PC-9 (cell line): Measurements from ENCODE around the gene ATP6V1A. TPM values are rescaled to one million over a fixed set of nuclear protein-coding genes. Genes with fewer than 3 reads are reported as not detected.

ENCODE experiments used
- Bru-seq: library from RNA; stranded (reverse); fragments of 400-500 nt; gene quantifications from one replicate; lab custom pipeline; 2021; lab: Mats Ljungman, UMichigan
- BruChase-seq, 2 experiments: library from RNA; stranded (reverse); fragments of 400-500 nt; gene quantifications; one replicate each; lab custom pipeline; 2021; lab: Mats Ljungman, UMichigan
- BruUV-seq: library from RNA; stranded (reverse); fragments of 400-500 nt; replicated peaks from 2 replicates; lab custom pipeline; 2021; lab: Mats Ljungman, UMichigan
- CTCF ChIA-PET: fragments of 300-600 bp; sonication (Branson Sonifier 250); formaldehyde crosslinking; loops from one replicate; lab custom pipeline; 2022; ENCODE audit warnings: antibody characterized with exemption; lab: Charles Lee
- POLR2A ChIA-PET: fragments of 300-600 bp; sonication (Branson Sonifier 250); formaldehyde crosslinking; loops from one replicate; lab custom pipeline; 2022; ENCODE audit warnings: antibody characterized with exemption; ENCODE audit not compliant: unreplicated experiment; lab: Charles Lee
- DNase-seq, 2 experiments: peaks; one replicate each; pipeline versions ENCODE4 v3.0.0 to v3.0.0-alpha.2; 2015 to 2022; ENCODE audit warnings: mixed read lengths in 1 of 2
- H2AFZ ChIP-seq: fragments of 200-600 bp; sonication (generic); 2 replicates; pipeline ENCODE4 v1.8.1; 2017; ENCODE audit warnings: antibody characterized with exemption
- H3F3A ChIP-seq: fragments of 200-600 bp; sonication (generic); 2 replicates; pipeline ENCODE4 v1.8.1; 2017; ENCODE audit warnings: antibody characterized with exemption, mild to moderate bottlenecking, low read depth; ENCODE audit not compliant: insufficient read depth
- H3K27ac ChIP-seq: fragments of 200-600 bp; sonication (generic); 2 replicates; pipeline ENCODE4 v1.6.1; 2016; ENCODE audit warnings: mixed run types
- H3K27me3 ChIP-seq: fragments of 200-600 bp; sonication (generic); 2 replicates; pipeline ENCODE4 v1.6.1; 2016; ENCODE audit warnings: low read depth, mixed run types; ENCODE audit not compliant: insufficient read depth
- H3K36me3 ChIP-seq: fragments of 200-600 bp; sonication (generic); 2 replicates; pipeline ENCODE4 v1.6.1; 2016; ENCODE audit warnings: low read depth, mixed run types
- H3K4me1 ChIP-seq: fragments of 200-600 bp; sonication (generic); replicated peaks from 2 replicates; pipeline ENCODE4 v1.6.1; 2016; ENCODE audit warnings: mixed run types; ENCODE audit not compliant: insufficient read depth
- H3K4me2 ChIP-seq: fragments of 200-600 bp; sonication (generic); 2 replicates; pipeline ENCODE4 v1.6.1; 2017; ENCODE audit warnings: mixed run types
- H3K4me3 ChIP-seq: fragments of 200-600 bp; sonication (generic); 2 replicates; pipeline ENCODE4 v1.6.1; 2016; ENCODE audit warnings: mixed run types
- H3K79me2 ChIP-seq: fragments of 200-600 bp; sonication (generic); 2 replicates; pipeline ENCODE4 v1.6.1; 2017; ENCODE audit warnings: low read depth, mixed run types
- H3K9me2 ChIP-seq: fragments of 200-600 bp; sonication (generic); 2 replicates; pipeline ENCODE4 v1.8.1; 2017; ENCODE audit warnings: mild to moderate bottlenecking; ENCODE audit not compliant: insufficient read depth
- H3K9me3 ChIP-seq: fragments of 200-600 bp; sonication (generic); 2 replicates; pipeline ENCODE4 v1.8.1; 2016; ENCODE audit warnings: low read depth; ENCODE audit not compliant: insufficient read depth
- H4K20me1 ChIP-seq: fragments of 200-600 bp; sonication (generic); 2 replicates; pipeline ENCODE4 v1.8.1; 2017; ENCODE audit not compliant: insufficient read depth
- EZH2 ChIP-seq: fragments of 200-600 bp; sonication (generic); IDR thresholded peaks from 2 replicates; pipeline ENCODE4 v1.8.0; 2017; ENCODE audit warnings: antibody characterized with exemption, low read depth
- intact Hi-C: fragments of 100-400 bp; cut with micrococcal nuclease; formaldehyde crosslinking; loops from one replicate; pipeline ENCODE4 v1.10.0; 2022; ENCODE audit not compliant: unreplicated experiment
- long read RNA-seq: library from polyadenylated mRNA; stranded (forward); transcript quantifications from one replicate; pipeline ENCODE4 v2.0.0, GENCODE V29; 2022
- total RNA-seq: library from RNA; stranded (reverse); gene quantifications from 2 replicates; pipeline ENCODE4 v1.2.3, GENCODE V29; 2021
- TF ChIP-seq, protein P1 (sequence below): fragments of 200-600 bp; sonication (generic); conservative IDR thresholded peaks from 2 replicates; pipeline ENCODE4 v1.6.1; 2017; ENCODE audit warnings: mixed run types, antibody characterized with exemption, mild to moderate bottlenecking, moderate library complexity

The ATP6V1A gene
- total RNA-seq (56.2 and 75.1 TPM in 2 replicates), Bru-seq, nascent RNA (percentile 73 among the genes with signal in this experiment), BruChase-seq, experiment 1, labeled RNA remaining after a 2-hour chase (percentile 77 among the genes with signal in this experiment), BruChase-seq, experiment 2, labeled RNA remaining after a 6-hour chase (percentile 85 among the genes with signal in this experiment)
- long read RNA-seq, full-length matches to known transcripts = 15 of 31 reads
- long read RNA-seq, partial matches to known transcripts = 8 of 31 reads
- long read RNA-seq, other reads (novel, unspliced or antisense) = 8 of 31 reads

DNA sequence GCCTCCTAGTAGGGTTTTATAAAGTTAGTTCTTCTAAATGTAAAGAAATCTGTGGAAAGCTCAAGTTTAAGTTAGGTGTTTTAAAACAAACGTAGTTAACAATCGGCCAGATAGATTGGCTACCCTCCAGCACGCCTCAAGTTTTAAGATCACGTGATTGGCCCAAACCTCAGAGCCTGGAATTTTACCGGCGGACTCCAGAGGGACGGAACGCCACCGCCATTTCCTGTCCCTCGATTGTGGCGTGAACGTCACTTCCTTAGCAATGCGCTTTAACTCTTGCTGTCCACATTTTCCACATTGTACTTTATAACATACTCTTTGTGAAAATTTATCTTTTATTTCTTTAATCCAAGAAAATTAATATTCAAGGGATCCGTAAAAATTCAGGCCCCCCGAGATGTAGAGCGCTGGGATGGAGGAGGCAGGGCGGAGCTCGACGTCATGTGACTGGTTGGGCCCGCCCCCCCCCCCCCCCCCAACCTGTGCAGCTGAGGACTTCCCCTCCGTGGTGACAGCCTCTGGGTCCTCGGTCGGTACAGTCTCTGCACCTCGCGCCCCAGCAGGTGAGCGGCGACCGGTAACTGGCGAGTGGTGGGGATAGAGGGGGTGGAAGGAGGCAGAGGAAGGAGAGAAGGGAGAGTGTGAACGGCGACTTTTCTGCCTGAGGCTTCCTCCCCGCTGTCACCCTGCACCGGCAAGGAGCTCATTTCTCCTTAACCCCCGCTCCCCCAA, at the start of gene ATP6V1A:
Gene ATP6V1A (plus strand): TSS at position 488 of the 735 bp plus-strand sequence. CDS start 31,719 bp downstream, outside the sequence.
- Histone ChIP-seq H3K79me2 (peaks cover 71% of the 10 kb centered on the region), H3F3A (peaks cover 10% of the 10 kb centered on the region; the same call in 1 of the 2 replicates), H3K4me3 (peak within 1 kb of the TSS; percentile 77), H3K9me3 (no peaks in the 10 kb centered on the region), H3K27me3 (no peaks in the 10 kb centered on the region), H3K9me2 (no peaks in the 10 kb centered on the region), H4K20me1 (peaks cover 30% of the 10 kb centered on the region), H3K4me2 (peak within 1 kb of the TSS; percentile 96), H3K36me3 (no peaks in the 10 kb centered on the region; the same call in 1 of the 2 replicates), H2AFZ (peak within 1 kb of the TSS; percentile 99), H3K4me1 (peaks cover 43% of the 10 kb centered on the region), H3K27ac (peak within 1 kb of the TSS; percentile 98)
- TF ChIP-seq, protein P1, sequence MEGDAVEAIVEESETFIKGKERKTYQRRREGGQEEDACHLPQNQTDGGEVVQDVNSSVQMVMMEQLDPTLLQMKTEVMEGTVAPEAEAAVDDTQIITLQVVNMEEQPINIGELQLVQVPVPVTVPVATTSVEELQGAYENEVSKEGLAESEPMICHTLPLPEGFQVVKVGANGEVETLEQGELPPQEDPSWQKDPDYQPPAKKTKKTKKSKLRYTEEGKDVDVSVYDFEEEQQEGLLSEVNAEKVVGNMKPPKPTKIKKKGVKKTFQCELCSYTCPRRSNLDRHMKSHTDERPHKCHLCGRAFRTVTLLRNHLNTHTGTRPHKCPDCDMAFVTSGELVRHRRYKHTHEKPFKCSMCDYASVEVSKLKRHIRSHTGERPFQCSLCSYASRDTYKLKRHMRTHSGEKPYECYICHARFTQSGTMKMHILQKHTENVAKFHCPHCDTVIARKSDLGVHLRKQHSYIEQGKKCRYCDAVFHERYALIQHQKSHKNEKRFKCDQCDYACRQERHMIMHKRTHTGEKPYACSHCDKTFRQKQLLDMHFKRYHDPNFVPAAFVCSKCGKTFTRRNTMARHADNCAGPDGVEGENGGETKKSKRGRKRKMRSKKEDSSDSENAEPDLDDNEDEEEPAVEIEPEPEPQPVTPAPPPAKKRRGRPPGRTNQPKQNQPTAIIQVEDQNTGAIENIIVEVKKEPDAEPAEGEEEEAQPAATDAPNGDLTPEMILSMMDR = no peak
- TF ChIP-seq EZH2 = no peak
- BruUV-seq = no TSS peak
- DNase-seq = peak; percentile 86 to 89
- ChIA-PET POLR2A (interaction anchor here (0.5 to 0.7 kb wide), 8 partner anchors 13 to 1907 kb away, joined by 3 to 21 read pairs (median 4); no protein-coding TSS in a partner anchor), CTCF (interaction anchor here (0.5 kb wide), 1 partner anchor 1765 kb away, joined by 4 read pairs; no protein-coding TSS in a partner anchor)
- intact Hi-C loops = loop anchor here (1.0 to 5.0 kb wide), 5 partner anchors 37 to 311 kb away; partner anchors contain the start of genes CCDC191, QTRT2 and USF3

DNA sequence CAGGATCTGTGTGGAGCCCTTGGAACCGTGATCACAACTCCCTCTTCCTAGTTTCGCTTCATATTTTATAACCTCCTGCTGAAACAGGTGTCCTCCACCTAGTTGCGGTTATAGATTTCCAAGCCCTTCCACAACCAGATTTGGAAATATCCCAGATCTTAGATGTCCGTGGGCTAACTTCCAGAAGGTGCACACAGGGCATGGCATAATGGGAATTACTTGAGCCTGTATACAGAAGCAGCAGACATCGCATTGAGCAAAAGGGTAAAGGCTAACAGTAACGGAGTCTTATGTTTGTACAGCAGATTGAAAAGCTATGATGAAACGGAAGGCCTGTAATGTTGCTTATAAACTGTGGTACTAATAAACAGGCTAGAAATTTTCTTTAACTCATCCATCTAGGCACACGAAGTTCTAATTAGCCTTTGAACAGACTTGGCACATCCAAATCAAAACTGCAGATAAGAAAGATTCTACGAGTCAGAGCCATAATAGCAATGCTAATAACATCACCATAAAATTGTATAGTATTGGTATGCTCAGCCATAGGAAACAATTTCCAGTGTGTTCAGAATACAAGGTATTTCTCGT, 49.2 kb upstream of the ATP6V1A start:
- Histone ChIP-seq H3K9me2 (no peaks in the 10 kb centered on the region), H4K20me1 (no peaks in the 10 kb centered on the region), H3K9me3 (no peaks in the 10 kb centered on the region), H3K27ac (peak overlapping the region; percentile 40), H3K27me3 (no peaks in the 10 kb centered on the region), H3K36me3 (no peaks in the 10 kb centered on the region), H3K4me2 (peak overlapping the region; percentile 92), H2AFZ (peak overlapping the region; percentile 98), H3K4me1 (peaks cover 13% of the 10 kb centered on the region), H3F3A (peaks cover 15% of the 10 kb centered on the region; the same call in 1 of the 2 replicates), H3K4me3 (peak overlapping the region; percentile 76), H3K79me2 (peaks cover 29% of the 10 kb centered on the region)
- intact Hi-C loops = loop anchor here (10.0 kb wide), 2 partner anchors 203 to 1133 kb away; partner anchors contain the start of genes ATG3 and SLC35A5
- BruUV-seq = no TSS peak
- no peak for DNase-seq
- CTCF ChIA-PET = interaction anchor here (0.6 kb wide), 1 partner anchor 45 kb away, joined by 4 read pairs; no protein-coding TSS in a partner anchor
- POLR2A ChIA-PET = no interaction called here
- TF ChIP-seq, protein P1 = no peak
- TF ChIP-seq EZH2 = no peak
